Mesendoderm (in vitro differentiated cells): ENCODE results near the gene GLIS1.

ENCODE experiments used
- DNase-seq: peaks from one replicate; pipeline ENCODE4 v3.0.0; 2013
- H2AK5ac ChIP-seq: 2 replicates; pipeline ENCODE4 v1.6.1; 2013; ENCODE audit warnings: low read length, inconsistent platforms
- H2BK120ac ChIP-seq: 2 replicates; pipeline ENCODE4 v1.6.1; 2013; ENCODE audit warnings: low read depth, mild to moderate bottlenecking, low read length, moderate library complexity, mixed read lengths
- H2BK15ac ChIP-seq: replicated peaks from 2 replicates; pipeline ENCODE4 v1.6.1; 2013; ENCODE audit warnings: low read depth, mild to moderate bottlenecking, moderate library complexity
- H2BK5ac ChIP-seq: 2 replicates; pipeline ENCODE4 v1.6.1; 2013; ENCODE audit warnings: low read length, inconsistent platforms
- H3K18ac ChIP-seq: 2 replicates; pipeline ENCODE4 v1.6.1; 2013; ENCODE audit warnings: mild to moderate bottlenecking, low read length, mixed read lengths
- H3K23ac ChIP-seq: one replicate; pipeline ENCODE4 v1.6.1; 2013; ENCODE audit warnings: low read length
- H3K27ac ChIP-seq: 2 replicates; pipeline ENCODE4 v1.5.1; 2013; ENCODE audit warnings: low read depth, mild to moderate bottlenecking, inconsistent platforms, low read length, moderate library complexity
- H3K27me3 ChIP-seq: 2 replicates; pipeline ENCODE4 v1.6.1; 2013; ENCODE audit warnings: low read length, control low read depth, mild to moderate bottlenecking, inconsistent platforms; ENCODE audit not compliant: insufficient read depth, poor library complexity
- H3K36me3 ChIP-seq: 2 replicates; pipeline ENCODE4 v1.6.1; 2013; ENCODE audit warnings: low read length, inconsistent platforms; ENCODE audit not compliant: control insufficient read depth, insufficient read depth
- H3K4ac ChIP-seq: one replicate; pipeline ENCODE4 v1.6.1; 2013; ENCODE audit warnings: low read depth, mild to moderate bottlenecking, low read length, moderate library complexity
- H3K4me1 ChIP-seq: 2 replicates; pipeline ENCODE4 v1.6.1; 2013; ENCODE audit warnings: low read depth, low read length, inconsistent platforms; ENCODE audit not compliant: control insufficient read depth
- H3K4me2 ChIP-seq: 2 replicates; pipeline ENCODE4 v1.6.1; 2013; ENCODE audit warnings: low read length
- H3K4me3 ChIP-seq: 2 replicates; pipeline ENCODE4 v1.5.1; 2013; ENCODE audit warnings: mild to moderate bottlenecking, low read length
- H3K56ac ChIP-seq: one replicate; pipeline ENCODE4 v1.6.1; 2013; ENCODE audit warnings: low read length
- H3K79me1 ChIP-seq: 2 replicates; pipeline ENCODE4 v1.6.1; 2013; ENCODE audit warnings: low read length, inconsistent platforms
- H3K79me2 ChIP-seq: 2 replicates; pipeline ENCODE4 v1.6.1; 2013; ENCODE audit warnings: mild to moderate bottlenecking, low read length; ENCODE audit not compliant: control insufficient read depth, insufficient read depth
- H3K9ac ChIP-seq: 2 replicates; pipeline ENCODE4 v1.6.1; 2013; ENCODE audit warnings: low read length, inconsistent platforms
- H4K5ac ChIP-seq: one replicate; pipeline ENCODE4 v1.6.1; 2013; ENCODE audit warnings: low read length
- H4K8ac ChIP-seq: one replicate; pipeline ENCODE4 v1.6.1; 2013; ENCODE audit warnings: low read depth, mild to moderate bottlenecking, control low read depth, low read length, moderate library complexity
- WGBS: extraction: QIAGEN DNeasy Blood & Tissue Kit; methylation state at CpG from one replicate; pipeline ENCODE4 v1.1.7; 2013; ENCODE audit warnings: low lambda C conversion rate, missing lambda C conversion rate; ENCODE audit not compliant: insufficient coverage; ENCODE audit errors: extremely low coverage; 5-methylcytosine and 5-hydroxymethylcytosine counted together

GLIS1 gene

GRCh38 chr1:53562291-53562980 is 176.5 kb downstream of the GLIS1 start:
- no peak overlapping the region for H2BK15ac ChIP-seq
- H2AK5ac ChIP-seq: no peak overlapping the region
- H3K56ac ChIP-seq: no peak overlapping the region
- H3K23ac ChIP-seq: no peak overlapping the region
- no peak overlapping the region for H3K18ac ChIP-seq
- H3K79me2 ChIP-seq: no peaks in the 10 kb centered on the region
- H3K79me1 ChIP-seq: no peaks in the 10 kb centered on the region
- H2BK120ac ChIP-seq: no peak overlapping the region
- no peaks in the 10 kb centered on the region for H3K27me3 ChIP-seq
- H3K4me2 ChIP-seq: no peak overlapping the region
- H4K5ac ChIP-seq: no peak overlapping the region
- no peak for DNase-seq
- WGBS: no CpG with 5 or more reads among the region's 14 CpGs
- H3K36me3 ChIP-seq: no peaks in the 10 kb centered on the region
- H2BK5ac ChIP-seq: no peak overlapping the region
- no peak overlapping the region for H3K4me3 ChIP-seq
- no peak overlapping the region for H4K8ac ChIP-seq
- H3K4ac ChIP-seq: no peak overlapping the region
- H3K9ac ChIP-seq: no peak overlapping the region
- no peak overlapping the region for H3K27ac ChIP-seq
- no peaks in the 10 kb centered on the region for H3K4me1 ChIP-seq

- Histone ChIP-seq H2BK5ac (no peak overlapping the region), H3K27ac (no peak overlapping the region), H2BK15ac (no peak overlapping the region), H3K4me3 (no peak overlapping the region), H3K27me3 (no peaks in the 10 kb centered on the region), H2AK5ac (no peak overlapping the region), H3K56ac (no peak overlapping the region), H3K79me1 (no peaks in the 10 kb centered on the region), H3K4me2 (no peak overlapping the region), H3K18ac (no peak overlapping the region), H3K79me2 (no peaks in the 10 kb centered on the region), H3K23ac (no peak overlapping the region), H3K4ac (no peak overlapping the region), H4K5ac (no peak overlapping the region), H3K9ac (no peak overlapping the region), H3K4me1 (no peaks in the 10 kb centered on the region), H4K8ac (no peak overlapping the region), H3K36me3 (no peaks in the 10 kb centered on the region), H2BK120ac (no peak overlapping the region)
- DNase-seq: no peak
- no CpG with 5 or more reads among the region's 11 CpGs for WGBS
Observed at GRCh38 chr1:53561503-53562105, 177.4 kb downstream of the GLIS1 start.

GRCh38 chr1:53560581-53561502 is 178.1 kb downstream of the GLIS1 start:
- H2BK15ac ChIP-seq: no peak overlapping the region
- no peak overlapping the region for H3K23ac ChIP-seq
- no peak overlapping the region for H3K4ac ChIP-seq
- no peaks in the 10 kb centered on the region for H3K79me1 ChIP-seq
- H3K9ac ChIP-seq: no peak overlapping the region
- H3K4me1 ChIP-seq: no peaks in the 10 kb centered on the region
- no peak overlapping the region for H3K56ac ChIP-seq
- no peak overlapping the region for H3K4me3 ChIP-seq
- no peak overlapping the region for H2BK5ac ChIP-seq
- no peaks in the 10 kb centered on the region for H3K36me3 ChIP-seq
- no peak overlapping the region for H2BK120ac ChIP-seq
- no peak overlapping the region for H3K4me2 ChIP-seq
- no peak overlapping the region for H2AK5ac ChIP-seq
- no peak overlapping the region for H3K27ac ChIP-seq
- H3K27me3 ChIP-seq: no peaks in the 10 kb centered on the region
- no CpG with 5 or more reads among the region's 15 CpGs for WGBS
- H3K18ac ChIP-seq: no peak overlapping the region
- no peaks in the 10 kb centered on the region for H3K79me2 ChIP-seq
- no peak overlapping the region for H4K5ac ChIP-seq
- DNase-seq: no peak
- no peak overlapping the region for H4K8ac ChIP-seq

- no peak overlapping the region for H2BK5ac ChIP-seq
- no CpG with 5 or more reads among the region's 12 CpGs for WGBS
- no peaks in the 10 kb centered on the region for H3K4me1 ChIP-seq
- H4K5ac ChIP-seq: no peak overlapping the region
- H3K79me2 ChIP-seq: no peaks in the 10 kb centered on the region
- no peak overlapping the region for H3K4me3 ChIP-seq
- no peak overlapping the region for H4K8ac ChIP-seq
- no peak overlapping the region for H3K27ac ChIP-seq
- no peak overlapping the region for H3K4ac ChIP-seq
- H3K79me1 ChIP-seq: no peaks in the 10 kb centered on the region
- no peak overlapping the region for H2AK5ac ChIP-seq
- H3K56ac ChIP-seq: no peak overlapping the region
- no peak overlapping the region for H2BK120ac ChIP-seq
- H3K23ac ChIP-seq: no peak overlapping the region
- DNase-seq: no peak
- no peaks in the 10 kb centered on the region for H3K27me3 ChIP-seq
- H3K36me3 ChIP-seq: no peaks in the 10 kb centered on the region
- no peak overlapping the region for H2BK15ac ChIP-seq
- no peak overlapping the region for H3K4me2 ChIP-seq
- H3K18ac ChIP-seq: no peak overlapping the region
- H3K9ac ChIP-seq: no peak overlapping the region
Observed at GRCh38 chr1:53559854-53560580, 178.9 kb downstream of the GLIS1 start.

- Histone ChIP-seq H3K27me3 (no peaks in the 10 kb centered on the region), H3K79me2 (no peaks in the 10 kb centered on the region), H2BK120ac (no peak overlapping the region), H4K8ac (no peak overlapping the region), H3K56ac (no peak overlapping the region), H3K79me1 (no peaks in the 10 kb centered on the region), H2BK15ac (no peak overlapping the region), H2AK5ac (no peak overlapping the region), H3K18ac (no peak overlapping the region), H4K5ac (no peak overlapping the region), H3K9ac (no peak overlapping the region), H2BK5ac (no peak overlapping the region), H3K4ac (no peak overlapping the region), H3K4me2 (no peak overlapping the region), H3K36me3 (no peaks in the 10 kb centered on the region), H3K23ac (no peak overlapping the region), H3K4me3 (no peak overlapping the region), H3K4me1 (no peaks in the 10 kb centered on the region), H3K27ac (no peak overlapping the region)
- DNase-seq: no peak
- WGBS: no CpG with 5 or more reads among the region's 13 CpGs
Observed at GRCh38 chr1:53559391-53559815, 179.6 kb downstream of the GLIS1 start.
